Large intestine (tissue), 12 donors: Measurements from ENCODE around the gene CPSF4. TPM values are rescaled to one million over a fixed set of nuclear protein-coding genes. Genes with fewer than 3 reads are reported as not detected.

Experiments
- DNase-seq, 2 donors: peaks; one replicate each; pipeline versions ENCODE4 v3.0.0 to v3.0.0-alpha.2; 2013
- H3K27ac ChIP-seq: one replicate; pipeline ENCODE4 v1.5.1; 2013; ENCODE audit warnings: low read length
- H3K27me3 ChIP-seq: 2 replicates; pipeline ENCODE4 v1.6.1; 2013; ENCODE audit warnings: low read length; ENCODE audit not compliant: control insufficient read depth, insufficient read depth
- H3K36me3 ChIP-seq: 2 replicates; pipeline ENCODE4 v1.6.1; 2013; ENCODE audit warnings: low read length; ENCODE audit not compliant: control insufficient read depth, insufficient read depth
- H3K4me1 ChIP-seq: one replicate; pipeline ENCODE4 v1.6.1; 2013; ENCODE audit warnings: low read length; ENCODE audit not compliant: control insufficient read depth, insufficient read depth
- H3K4me3 ChIP-seq: one replicate; pipeline ENCODE4 v1.5.1; 2013; ENCODE audit warnings: low read length
- H3K9me3 ChIP-seq: one replicate; pipeline ENCODE4 v1.6.1; 2013; ENCODE audit warnings: mild to moderate bottlenecking, low read depth, low read length, moderate library complexity; ENCODE audit not compliant: control insufficient read depth
- WGBS: methylation state at CpG from one replicate; pipeline ENCODE4 v1.1.5; 2013; ENCODE audit warnings: low lambda C conversion rate; ENCODE audit not compliant: insufficient coverage; 5-methylcytosine and 5-hydroxymethylcytosine counted together
- long read RNA-seq, 11 donors: transcript quantifications; one replicate each; lab custom pipeline, GENCODE V29; 2026
- polyA plus RNA-seq: library from polyadenylated mRNA; unstranded; fragments of 120-200 nt; gene quantifications from one replicate; pipeline ENCODE4 v1.2.1, GENCODE V29; 2013

CPSF4 gene
- polyA plus RNA-seq = 29.6 TPM
- long read RNA-seq, donor 1, partial matches to known transcripts = 0 of 3 reads
- long read RNA-seq, donor 1, other reads (novel, unspliced or antisense) = 0 of 3 reads
- long read RNA-seq, donor 2, transcript CPSF4-201 (8 exons, 1,691 nt) = major isoform, 5 of 691 reads
- long read RNA-seq, donor 2, partial matches to known transcripts = 416 of 691 reads
- long read RNA-seq, donor 2, other reads (novel, unspliced or antisense) = 265 of 691 reads
- long read RNA-seq, donor 3, transcript CPSF4-204 (8 exons, 1,738 nt) = major isoform, 10 of 986 reads
- long read RNA-seq, donor 3, partial matches to known transcripts = 344 of 986 reads
- long read RNA-seq, donor 3, other reads (novel, unspliced or antisense) = 629 of 986 reads
- long read RNA-seq, donor 4 = 0 reads
- long read RNA-seq, donor 5, partial matches to known transcripts = 0 of 2 reads
- long read RNA-seq, donor 5, other reads (novel, unspliced or antisense) = 0 of 2 reads
- long read RNA-seq, donor 6, partial matches to known transcripts = 0 of 5 reads
- long read RNA-seq, donor 6, other reads (novel, unspliced or antisense) = 0 of 5 reads
- long read RNA-seq, donor 7, partial matches to known transcripts = 0 of 2 reads
- long read RNA-seq, donor 7, other reads (novel, unspliced or antisense) = 0 of 2 reads
- long read RNA-seq, donor 8, partial matches to known transcripts = 0 of 3 reads
- long read RNA-seq, donor 8, other reads (novel, unspliced or antisense) = 0 of 3 reads
- long read RNA-seq, donor 9, partial matches to known transcripts = 0 of 7 reads
- long read RNA-seq, donor 9, other reads (novel, unspliced or antisense) = 0 of 7 reads
- long read RNA-seq, donor 10, transcript CPSF4-204 (8 exons, 1,738 nt) = major isoform, 8 of 9 reads
- long read RNA-seq, donor 10, partial matches to known transcripts = 0 of 9 reads
- long read RNA-seq, donor 10, other reads (novel, unspliced or antisense) = 0 of 9 reads
- long read RNA-seq, donor 11, partial matches to known transcripts = 250 of 353 reads
- long read RNA-seq, donor 11, other reads (novel, unspliced or antisense) = 101 of 353 reads

- Histone ChIP-seq H3K36me3 (peaks cover 22% of the 10 kb centered on the region), H3K27me3 (no peaks in the 10 kb centered on the region), H3K9me3 (no peaks in the 10 kb centered on the region), H3K4me3 (peak within 1 kb of the TSS; percentile 94), H3K27ac (peak within 1 kb of the TSS; percentile 74), H3K4me1 (peaks cover 15% of the 10 kb centered on the region)
- peak; percentile 96 for DNase-seq
- no CpG with 5 or more reads among the region's 89 CpGs for WGBS
Measured at GRCh38 chr7:99438573-99439480, at the start of gene CPSF4, which contains the start of gene PTCD1. Gene CPSF4 (plus strand): TSS chr7:99438943. CDS start chr7:99439083, 140 bp downstream. Gene PTCD1 (minus strand): TSS chr7:99438798. CDS start chr7:99435242, 3,556 bp downstream.

GRCh38 chr7:99389772-99390171 lies 49.0 kb upstream of the CPSF4 start:
- Histone ChIP-seq H3K27ac (no peak overlapping the region), H3K4me1 (peaks cover 10% of the 10 kb centered on the region), H3K9me3 (no peaks in the 10 kb centered on the region), H3K27me3 (no peaks in the 10 kb centered on the region), H3K4me3 (no peak overlapping the region), H3K36me3 (peaks cover 46% of the 10 kb centered on the region)
- WGBS = no CpG with 5 or more reads among the region's 13 CpGs
- DNase-seq = no peak

- WGBS = no CpG with 5 or more reads among the region's 23 CpGs
- Histone ChIP-seq H3K4me1 (peaks cover 10% of the 10 kb centered on the region), H3K9me3 (no peaks in the 10 kb centered on the region), H3K27ac (no peak overlapping the region), H3K27me3 (no peaks in the 10 kb centered on the region), H3K4me3 (no peak overlapping the region), H3K36me3 (peaks cover 56% of the 10 kb centered on the region)
- no peak for DNase-seq
Measured at GRCh38 chr7:99390941-99391602, 47.7 kb upstream of the CPSF4 start.

- peaks cover 10% of the 10 kb centered on the region for H3K4me1 ChIP-seq
- H3K27ac ChIP-seq = no peak overlapping the region
- WGBS = no CpG with 5 or more reads among the region's 8 CpGs
- H3K9me3 ChIP-seq = no peaks in the 10 kb centered on the region
- DNase-seq = no peak
- H3K27me3 ChIP-seq = no peaks in the 10 kb centered on the region
- H3K4me3 ChIP-seq = peak overlapping the region; percentile 58
- H3K36me3 ChIP-seq = peaks cover 54% of the 10 kb centered on the region
Measured at GRCh38 chr7:99392046-99392445, 46.7 kb upstream of the CPSF4 start.

- H3K36me3 ChIP-seq = peaks cover 61% of the 10 kb centered on the region
- H3K4me3 ChIP-seq = peak overlapping the region; percentile 58
- no peaks in the 10 kb centered on the region for H3K27me3 ChIP-seq
- peak overlapping the region; percentile 41 for H3K27ac ChIP-seq
- H3K9me3 ChIP-seq = no peaks in the 10 kb centered on the region
- DNase-seq = peak; percentile 72 to 88
- peaks cover 10% of the 10 kb centered on the region for H3K4me1 ChIP-seq
- WGBS = no CpG with 5 or more reads among the region's 68 CpGs
Measured at GRCh38 chr7:99392659-99393354, 45.9 kb upstream of the CPSF4 start.

- no peak for DNase-seq
- Histone ChIP-seq H3K36me3 (peaks cover 61% of the 10 kb centered on the region), H3K4me1 (peaks cover 10% of the 10 kb centered on the region), H3K9me3 (no peaks in the 10 kb centered on the region), H3K27ac (peak overlapping the region; percentile 41), H3K4me3 (peak overlapping the region; percentile 58), H3K27me3 (no peaks in the 10 kb centered on the region)
- WGBS = no CpG with 5 or more reads among the region's 30 CpGs
Measured at GRCh38 chr7:99393355-99394187, 45.2 kb upstream of the CPSF4 start.

GRCh38 chr7:99394188-99394502 lies 44.6 kb upstream of the CPSF4 start:
- Histone ChIP-seq H3K27ac (no peak overlapping the region), H3K4me1 (peaks cover 10% of the 10 kb centered on the region), H3K27me3 (no peaks in the 10 kb centered on the region), H3K4me3 (no peak overlapping the region), H3K36me3 (peaks cover 67% of the 10 kb centered on the region), H3K9me3 (no peaks in the 10 kb centered on the region)
- DNase-seq = no peak
- no CpG with 5 or more reads among the region's 4 CpGs for WGBS

GRCh38 chr7:99395616-99396327 lies 43.0 kb upstream of the CPSF4 start:
- H3K27me3 ChIP-seq = no peaks in the 10 kb centered on the region
- peaks cover 10% of the 10 kb centered on the region for H3K4me1 ChIP-seq
- peaks cover 69% of the 10 kb centered on the region for H3K36me3 ChIP-seq
- WGBS = no CpG with 5 or more reads among the region's 14 CpGs
- no peak overlapping the region for H3K4me3 ChIP-seq
- no peak overlapping the region for H3K27ac ChIP-seq
- no peak for DNase-seq
- no peaks in the 10 kb centered on the region for H3K9me3 ChIP-seq
